ENCODE data around the gene SH3BP2.

Gene SH3BP2

GRCh38 chr4:2882341-2882740 lies 89.5 kb downstream of the SH3BP2 start:
- DNase-seq, result no peak

GRCh38 chr4:2886161-2886560 lies 93.3 kb downstream of the SH3BP2 start:
- DNase-seq, result no peak

- DNase-seq, result no peak
These were observed 93.7 kb downstream of the SH3BP2 start for GRCh38 chr4:2886622-2887021.

- DNase-seq, result no peak
These were observed 94.5 kb downstream of the SH3BP2 start for GRCh38 chr4:2887343-2887742.

- no peak for DNase-seq
These were observed 96.0 kb downstream of the SH3BP2 start for GRCh38 chr4:2888886-2889285.

Measured in SIG-M5 (cell line).